Measurements from ENCODE around the gene ACTL6B. TPM values are rescaled to one million over a fixed set of nuclear protein-coding genes. Genes with fewer than 3 reads are reported as not detected.

The ACTL6B gene
- total RNA-seq, 2 experiments from 2014 or later: not detected

GRCh38 chr7:100611983-100612729 is 44.1 kb downstream of the ACTL6B start, which contains the start of gene MOSPD3:
Gene MOSPD3, plus strand, starts transcription at chr7:100612540. Its CDS starts 252 bp downstream, at chr7:100612792.
- H3K4me3 Mint-ChIP-seq: peak within 1 kb of the TSS; percentile 95
- ChIA-PET POLR2A (interaction anchor here (0.6 to 8.1 kb wide), 26 partner anchors 9 to 275 kb away, joined by 3 to 140 read pairs (median 5); partner anchors contain the start of genes FBXO24, GNB2, LRCH4 and MEPCE), CTCF (interaction anchor here (0.9 to 11.9 kb wide), 17 partner anchors 10 to 263 kb away, joined by 3 to 163 read pairs (median 5); partner anchors contain the start of genes FBXO24, LRCH4, POP7 and SRRT)
- no peaks in the 10 kb centered on the region for H3K9me3 Mint-ChIP-seq
- H3K4me1 Mint-ChIP-seq: peaks cover 26% of the 10 kb centered on the region
- DNase-seq: peak; percentile 98
- peaks cover 2% of the 10 kb centered on the region for H3K27me3 Mint-ChIP-seq
- H3K27ac Mint-ChIP-seq: peak within 1 kb of the TSS; percentile 99
- H3K36me3 Mint-ChIP-seq (ENCODE audit: low read depth): peaks cover 15% of the 10 kb centered on the region

- Mint-ChIP-seq H3K27me3 (peaks cover 5% of the 10 kb centered on the region), H3K4me3 (peak overlapping the region; percentile 1), H3K4me1 (peaks cover 41% of the 10 kb centered on the region), H3K27ac (no peak overlapping the region), H3K36me3 (ENCODE audit: low read depth) (peaks cover 8% of the 10 kb centered on the region), H3K9me3 (no peaks in the 10 kb centered on the region)
- ChIA-PET CTCF (interaction anchor here (0.6 to 11.9 kb wide), 3 partner anchors 19 to 25 kb away, joined by 4 to 163 read pairs (median 4); no protein-coding TSS in a partner anchor), POLR2A (interaction anchor here (5.5 kb wide), 1 partner anchor 25 kb away, joined by 66 read pairs; the partner anchor contains the start of genes FBXO24 and LRCH4)
- no peak for DNase-seq
Observed at GRCh38 chr7:100609958-100610357, 46.3 kb downstream of the ACTL6B start.

- Mint-ChIP-seq H3K4me3 (no peak overlapping the region), H3K27ac (no peak overlapping the region), H3K27me3 (peaks cover 5% of the 10 kb centered on the region), H3K9me3 (no peaks in the 10 kb centered on the region), H3K36me3 (ENCODE audit: low read depth) (no peaks in the 10 kb centered on the region), H3K4me1 (peaks cover 42% of the 10 kb centered on the region)
- DNase-seq: no peak
- CTCF ChIA-PET: interaction anchor here (11.9 kb wide), 1 partner anchor 26 kb away, joined by 163 read pairs; no protein-coding TSS in a partner anchor
- POLR2A ChIA-PET: interaction anchor here (2.3 to 7.9 kb wide), 3 partner anchors 17 to 23 kb away, joined by 6 to 89 read pairs (median 32); partner anchors contain the start of genes FBXO24 and LRCH4
Observed at GRCh38 chr7:100607111-100607510, 49.1 kb downstream of the ACTL6B start.

GRCh38 chr7:100606313-100606712 is 49.9 kb downstream of the ACTL6B start:
- CTCF ChIA-PET: interaction anchor here (0.9 to 2.3 kb wide), 7 partner anchors 18 to 99 kb away, joined by 3 to 17 read pairs (median 8); partner anchors contain the start of genes FBXO24, LRCH4 and POP7
- no peak overlapping the region for H3K27ac Mint-ChIP-seq
- no peaks in the 10 kb centered on the region for H3K36me3 Mint-ChIP-seq (ENCODE audit: low read depth)
- peaks cover 5% of the 10 kb centered on the region for H3K27me3 Mint-ChIP-seq
- no peaks in the 10 kb centered on the region for H3K9me3 Mint-ChIP-seq
- POLR2A ChIA-PET: interaction anchor here (1.7 to 7.9 kb wide), 6 partner anchors 8 to 99 kb away, joined by 4 to 89 read pairs (median 12); partner anchors contain the start of genes FBXO24, LRCH4 and POP7
- no peak for DNase-seq
- H3K4me1 Mint-ChIP-seq: peaks cover 42% of the 10 kb centered on the region
- peak overlapping the region; percentile 82 for H3K4me3 Mint-ChIP-seq

- CTCF ChIA-PET: interaction anchor here (0.6 to 2.3 kb wide), 16 partner anchors 8 to 165 kb away, joined by 3 to 17 read pairs (median 3); partner anchors contain the start of genes FBXO24, LRCH4 and POP7
- Mint-ChIP-seq H3K27me3 (peaks cover 5% of the 10 kb centered on the region), H3K4me3 (peak overlapping the region; percentile 82), H3K36me3 (ENCODE audit: low read depth) (no peaks in the 10 kb centered on the region), H3K9me3 (no peaks in the 10 kb centered on the region), H3K4me1 (peaks cover 39% of the 10 kb centered on the region), H3K27ac (peak overlapping the region; percentile 58)
- peak; percentile 62 for DNase-seq
- POLR2A ChIA-PET: interaction anchor here (0.7 to 7.9 kb wide), 14 partner anchors 9 to 177 kb away, joined by 3 to 89 read pairs (median 4); partner anchors contain the start of genes FBXO24, LRCH4, MEPCE and POP7
Observed at GRCh38 chr7:100604976-100605911, 51.0 kb downstream of the ACTL6B start.

- H3K4me1 Mint-ChIP-seq: peaks cover 37% of the 10 kb centered on the region
- peak overlapping the region; percentile 82 for H3K4me3 Mint-ChIP-seq
- peak; percentile 85 for DNase-seq
- ChIA-PET POLR2A (interaction anchor here (0.6 to 7.9 kb wide), 23 partner anchors 8 to 176 kb away, joined by 3 to 89 read pairs (median 4); partner anchors contain the start of genes FBXO24, GIGYF1, GNB2 and LRCH4), CTCF (interaction anchor here (0.5 to 2.3 kb wide), 17 partner anchors 9 to 235 kb away, joined by 3 to 17 read pairs (median 3); partner anchors contain the start of genes FBXO24 and LRCH4)
- H3K27ac Mint-ChIP-seq: peak overlapping the region; percentile 86
- peaks cover 3% of the 10 kb centered on the region for H3K27me3 Mint-ChIP-seq
- H3K36me3 Mint-ChIP-seq (ENCODE audit: low read depth): no peaks in the 10 kb centered on the region
- no peaks in the 10 kb centered on the region for H3K9me3 Mint-ChIP-seq
Observed at GRCh38 chr7:100604028-100604975, 51.9 kb downstream of the ACTL6B start.

GRCh38 chr7:100603726-100604027 is 52.6 kb downstream of the ACTL6B start:
- CTCF ChIA-PET: interaction anchor here (0.5 to 2.0 kb wide), 6 partner anchors 17 to 236 kb away, joined by 3 to 8 read pairs (median 3); partner anchors contain the start of genes FBXO24 and LRCH4
- H3K4me3 Mint-ChIP-seq: peak overlapping the region; percentile 82
- peaks cover 39% of the 10 kb centered on the region for H3K4me1 Mint-ChIP-seq
- H3K36me3 Mint-ChIP-seq (ENCODE audit: low read depth): no peaks in the 10 kb centered on the region
- H3K27ac Mint-ChIP-seq: peak overlapping the region; percentile 86
- POLR2A ChIA-PET: interaction anchor here (0.6 to 7.9 kb wide), 11 partner anchors 9 to 168 kb away, joined by 3 to 89 read pairs (median 5); partner anchors contain the start of genes FBXO24, GIGYF1, GNB2 and LRCH4
- no peaks in the 10 kb centered on the region for H3K9me3 Mint-ChIP-seq
- DNase-seq: no peak
- peaks cover 3% of the 10 kb centered on the region for H3K27me3 Mint-ChIP-seq

- POLR2A ChIA-PET: interaction anchor here (0.6 to 7.9 kb wide), 11 partner anchors 9 to 167 kb away, joined by 3 to 89 read pairs (median 5); partner anchors contain the start of genes FBXO24, GIGYF1, GNB2 and LRCH4
- CTCF ChIA-PET: interaction anchor here (0.7 to 2.0 kb wide), 7 partner anchors 14 to 88 kb away, joined by 3 to 8 read pairs (median 3); partner anchors contain the start of genes FBXO24 and LRCH4
- no peaks in the 10 kb centered on the region for H3K36me3 Mint-ChIP-seq (ENCODE audit: low read depth)
- H3K27me3 Mint-ChIP-seq: peaks cover 3% of the 10 kb centered on the region
- peak overlapping the region; percentile 82 for H3K4me3 Mint-ChIP-seq
- no peak for DNase-seq
- peak overlapping the region; percentile 86 for H3K27ac Mint-ChIP-seq
- no peaks in the 10 kb centered on the region for H3K9me3 Mint-ChIP-seq
- H3K4me1 Mint-ChIP-seq: peaks cover 44% of the 10 kb centered on the region
Observed at GRCh38 chr7:100602889-100603725, 53.1 kb downstream of the ACTL6B start.

- no peaks in the 10 kb centered on the region for H3K36me3 Mint-ChIP-seq (ENCODE audit: low read depth)
- peaks cover 7% of the 10 kb centered on the region for H3K27me3 Mint-ChIP-seq
- H3K27ac Mint-ChIP-seq: no peak overlapping the region
- ChIA-PET POLR2A (no interaction called here), CTCF (no interaction called here)
- no peak overlapping the region for H3K4me3 Mint-ChIP-seq
- H3K9me3 Mint-ChIP-seq: no peaks in the 10 kb centered on the region
- H3K4me1 Mint-ChIP-seq: peaks cover 33% of the 10 kb centered on the region
- no peak for DNase-seq
Observed at GRCh38 chr7:100600730-100601038, 55.6 kb downstream of the ACTL6B start.

GRCh38 chr7:100599911-100600729 is 56.1 kb downstream of the ACTL6B start:
- CTCF ChIA-PET: interaction anchor here (0.7 kb wide), 1 partner anchor 14 kb away, joined by 3 read pairs; the partner anchor contains the start of genes FBXO24 and LRCH4
- no peak overlapping the region for H3K27ac Mint-ChIP-seq
- peaks cover 4% of the 10 kb centered on the region for H3K27me3 Mint-ChIP-seq
- peaks cover 28% of the 10 kb centered on the region for H3K4me1 Mint-ChIP-seq
- DNase-seq: no peak
- no peak overlapping the region for H3K4me3 Mint-ChIP-seq
- no peaks in the 10 kb centered on the region for H3K36me3 Mint-ChIP-seq (ENCODE audit: low read depth)
- H3K9me3 Mint-ChIP-seq: no peaks in the 10 kb centered on the region
- POLR2A ChIA-PET: interaction anchor here (0.7 to 6.7 kb wide), 3 partner anchors 13 to 105 kb away, joined by 3 to 48 read pairs (median 7); partner anchors contain the start of genes FBXO24 and LRCH4
